Measurements from ENCODE around the gene CDCA5.

- TF ChIP-seq MYC (IDR thresholded peaks at IDR 0.05; ENCODE audit: borderline replicate concordance, low read length) = no peak
- TF ChIP-seq PHF8 (IDR thresholded peaks at IDR 0.05; ENCODE audit: borderline replicate concordance, low read depth) = no peak
- no peak for TF ChIP-seq RNF2 (IDR thresholded peaks at IDR 0.05; ENCODE audit: borderline replicate concordance, low read depth)
These were observed 47.6 kb upstream of the CDCA5 start for GRCh38 chr11:65131417-65131776.
